ENCODE measurements around the gene RAD17. TPM values are rescaled to one million over a fixed set of nuclear protein-coding genes. Genes with fewer than 3 reads are reported as not detected.
"Not testable (repeated sequence)": the region's sequence is repeated elsewhere in the genome, so short reads cannot be mapped to it uniquely, and the experiment has no call there.

The RAD17 gene
- polyA plus RNA-seq, 4 donors, result 12.6 to 26.5 (median 15.0) TPM

DNA sequence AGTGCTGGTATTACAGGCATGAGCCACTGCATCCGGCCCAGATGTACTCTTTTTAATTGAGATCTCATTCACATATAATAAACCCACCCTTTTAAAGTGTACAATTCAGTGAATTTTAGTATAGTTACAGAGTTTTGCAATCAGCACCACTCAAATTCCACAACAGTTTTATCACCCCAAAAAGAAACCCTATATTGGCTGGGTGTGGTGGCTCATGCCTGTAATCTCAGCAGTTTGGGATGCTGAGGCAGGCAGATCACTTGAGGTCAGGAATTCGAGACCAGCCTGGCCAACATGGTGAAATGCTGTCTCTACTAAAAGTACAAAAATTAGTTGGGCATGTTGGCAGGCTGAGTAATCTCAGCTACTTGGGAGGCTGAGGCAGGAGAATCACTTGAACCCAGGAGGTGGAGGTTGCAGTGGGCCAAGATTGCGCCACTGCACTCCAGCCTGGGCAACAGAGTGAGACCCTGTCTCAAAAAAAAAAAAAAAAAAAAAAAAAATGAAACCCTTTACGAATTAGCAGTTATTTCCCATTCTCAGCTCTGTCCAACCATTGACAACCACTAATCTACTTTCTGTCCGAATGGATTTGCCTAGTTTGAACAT, 65.8 kb downstream of the RAD17 start:
- 91 to 94% (median 92%) methylated on average over 3 to 5 of the region's 5 CpGs for WGBS, 3 donors
- H3K36me3 ChIP-seq (ENCODE audit: control insufficient read depth in 3 of 3, insufficient read depth in 2 of 3, low read depth in 1 of 3, low read length in 3 of 3), result peaks cover 0 to 61% (median 2%) of the 10 kb centered on the region in 3 donors
- H3K27me3 ChIP-seq (ENCODE audit: control insufficient read depth in 3 of 3, insufficient read depth in 3 of 3, low read length in 3 of 3); DNase-seq; H3K9me3 ChIP-seq (ENCODE audit: control insufficient read depth in 2 of 2, insufficient read depth in 1 of 2, low read depth in 1 of 2, low read length in 1 of 2); H3K4me1 ChIP-seq (ENCODE audit: control insufficient read depth in 3 of 3, insufficient read depth in 2 of 3, low read depth in 1 of 3, low read length in 2 of 3); FAIRE-seq; H3K4me3 ChIP-seq (ENCODE audit: low read depth in 1 of 3, low read length in 3 of 3); H3K27ac ChIP-seq (ENCODE audit: low read depth in 1 of 3, low read length in 2 of 3): not testable (repeated sequence)

- H3K9me3 ChIP-seq (ENCODE audit: control insufficient read depth in 2 of 2, insufficient read depth in 1 of 2, low read depth in 1 of 2, low read length in 1 of 2), result no peaks in the 10 kb centered on the region
- H3K4me3 ChIP-seq (ENCODE audit: low read depth in 1 of 3, low read length in 3 of 3), result no peak overlapping the region
- DNase-seq (peak; percentile 89 to 92), FAIRE-seq (no peak)
- 32 to 72% (median 57%) methylated on average over 7 of the region's 7 CpGs for WGBS, 3 donors
- no peaks in the 10 kb centered on the region for H3K27me3 ChIP-seq (ENCODE audit: control insufficient read depth in 3 of 3, insufficient read depth in 3 of 3, low read length in 3 of 3)
- H3K4me1 ChIP-seq (ENCODE audit: control insufficient read depth in 3 of 3, insufficient read depth in 2 of 3, low read depth in 1 of 3, low read length in 2 of 3), result peaks cover 0 to 26% (median 0%) of the 10 kb centered on the region in 3 donors
- H3K36me3 ChIP-seq (ENCODE audit: control insufficient read depth in 3 of 3, insufficient read depth in 2 of 3, low read depth in 1 of 3, low read length in 3 of 3), result peaks cover 0 to 26% (median 0%) of the 10 kb centered on the region in 3 donors
- H3K27ac ChIP-seq (ENCODE audit: low read depth in 1 of 3, low read length in 2 of 3), result peak overlapping the region; percentile 24 to 78 (median 45)
These were observed 74.6 kb downstream of the RAD17 start for GRCh38 chr5:69444127-69444754.

- DNase-seq (peak in 1 of 2 donors; percentile 19), FAIRE-seq (no peak)
- H3K4me1 ChIP-seq (ENCODE audit: control insufficient read depth in 3 of 3, insufficient read depth in 2 of 3, low read depth in 1 of 3, low read length in 2 of 3), result peaks cover 0 to 52% (median 4%) of the 10 kb centered on the region in 3 donors
- no peak overlapping the region for H3K27ac ChIP-seq (ENCODE audit: low read depth in 1 of 3, low read length in 2 of 3)
- H3K36me3 ChIP-seq (ENCODE audit: control insufficient read depth in 3 of 3, insufficient read depth in 2 of 3, low read depth in 1 of 3, low read length in 3 of 3), result no peaks in the 10 kb centered on the region
- 88 to 94% (median 92%) methylated on average over 8 of the region's 8 CpGs for WGBS, 3 donors
- H3K27me3 ChIP-seq (ENCODE audit: control insufficient read depth in 3 of 3, insufficient read depth in 3 of 3, low read length in 3 of 3), result no peaks in the 10 kb centered on the region
- peaks cover 0 to 3% of the 10 kb centered on the region in 2 donors for H3K9me3 ChIP-seq (ENCODE audit: control insufficient read depth in 2 of 2, insufficient read depth in 1 of 2, low read depth in 1 of 2, low read length in 1 of 2)
- H3K4me3 ChIP-seq (ENCODE audit: low read depth in 1 of 3, low read length in 3 of 3), result no peak overlapping the region
These were observed 79.9 kb downstream of the RAD17 start for GRCh38 chr5:69449511-69449910.

GRCh38 chr5:69450116-69450515, 80.5 kb downstream of the RAD17 start:
- 83 to 89% (median 86%) methylated on average over 1 of the region's 1 CpG for WGBS, 3 donors
- peak overlapping the region in 2 of 3 donors; percentile 55 to 99 for H3K27ac ChIP-seq (ENCODE audit: low read depth in 1 of 3, low read length in 2 of 3)

DNA sequence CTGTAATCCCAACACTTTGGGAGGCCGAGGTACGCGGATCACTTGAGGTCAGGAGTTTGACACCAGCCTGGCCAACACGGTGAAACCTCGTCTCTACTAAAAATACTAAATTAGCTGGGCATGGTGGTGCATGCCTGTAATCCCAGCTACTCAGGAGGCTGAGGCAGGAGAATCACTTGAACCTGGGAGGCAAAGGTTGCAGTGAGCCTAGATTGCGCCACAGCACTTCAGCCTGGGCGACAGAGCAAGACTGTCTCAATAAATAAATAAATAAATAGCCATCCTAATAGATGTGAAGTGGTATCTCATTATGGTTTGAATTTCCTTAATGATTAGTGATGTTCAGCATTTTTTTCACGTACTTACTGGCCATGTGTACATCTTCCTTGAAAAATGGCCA, 80.9 kb downstream of the RAD17 start:
- H3K4me3 ChIP-seq (ENCODE audit: low read depth in 1 of 3, low read length in 3 of 3); FAIRE-seq; H3K36me3 ChIP-seq (ENCODE audit: control insufficient read depth in 3 of 3, insufficient read depth in 2 of 3, low read depth in 1 of 3, low read length in 3 of 3); H3K27me3 ChIP-seq (ENCODE audit: control insufficient read depth in 3 of 3, insufficient read depth in 3 of 3, low read length in 3 of 3); H3K9me3 ChIP-seq (ENCODE audit: control insufficient read depth in 2 of 2, insufficient read depth in 1 of 2, low read depth in 1 of 2, low read length in 1 of 2): not testable (repeated sequence)
- peak overlapping the region in 2 of 3 donors; percentile 55 to 99 for H3K27ac ChIP-seq (ENCODE audit: low read depth in 1 of 3, low read length in 2 of 3)
- DNase-seq, result peak in 1 of 2 donors; percentile 53
- H3K4me1 ChIP-seq (ENCODE audit: control insufficient read depth in 3 of 3, insufficient read depth in 2 of 3, low read depth in 1 of 3, low read length in 2 of 3), result peaks cover 0 to 50% (median 4%) of the 10 kb centered on the region in 3 donors
- 78 to 90% (median 81%) methylated on average over 8 of the region's 8 CpGs for WGBS, 3 donors

More at GRCh38 chr5:69450116-69450515, 80.5 kb downstream of the RAD17 start:
- Histone ChIP-seq H3K4me3 (ENCODE audit: low read depth in 1 of 3, low read length in 3 of 3) (no peak overlapping the region), H3K4me1 (ENCODE audit: control insufficient read depth in 3 of 3, insufficient read depth in 2 of 3, low read depth in 1 of 3, low read length in 2 of 3) (peaks cover 0 to 50% (median 4%) of the 10 kb centered on the region in 3 donors), H3K27me3 (ENCODE audit: control insufficient read depth in 3 of 3, insufficient read depth in 3 of 3, low read length in 3 of 3) (no peaks in the 10 kb centered on the region), H3K9me3 (ENCODE audit: control insufficient read depth in 2 of 2, insufficient read depth in 1 of 2, low read depth in 1 of 2, low read length in 1 of 2) (peaks cover 0 to 3% of the 10 kb centered on the region in 2 donors), H3K36me3 (ENCODE audit: control insufficient read depth in 3 of 3, insufficient read depth in 2 of 3, low read depth in 1 of 3, low read length in 3 of 3) (no peaks in the 10 kb centered on the region)
- DNase-seq, result no peak
- FAIRE-seq, result no peak

GRCh38 chr5:69451941-69452647, 82.5 kb downstream of the RAD17 start:
- Histone ChIP-seq H3K27ac (ENCODE audit: low read depth in 1 of 3, low read length in 2 of 3) (peak overlapping the region; percentile 71 to 99 (median 78)), H3K27me3 (ENCODE audit: control insufficient read depth in 3 of 3, insufficient read depth in 3 of 3, low read length in 3 of 3) (no peaks in the 10 kb centered on the region), H3K4me1 (ENCODE audit: control insufficient read depth in 3 of 3, insufficient read depth in 2 of 3, low read depth in 1 of 3, low read length in 2 of 3) (peaks cover 0 to 44% (median 4%) of the 10 kb centered on the region in 3 donors), H3K4me3 (ENCODE audit: low read depth in 1 of 3, low read length in 3 of 3) (peak overlapping the region in 1 of 3 donors; percentile 22), H3K9me3 (ENCODE audit: control insufficient read depth in 2 of 2, insufficient read depth in 1 of 2, low read depth in 1 of 2, low read length in 1 of 2) (peaks cover 0 to 3% of the 10 kb centered on the region in 2 donors), H3K36me3 (ENCODE audit: control insufficient read depth in 3 of 3, insufficient read depth in 2 of 3, low read depth in 1 of 3, low read length in 3 of 3) (no peaks in the 10 kb centered on the region)
- 10 to 44% (median 31%) methylated on average over 4 of the region's 4 CpGs for WGBS, 3 donors
- FAIRE-seq (peak; percentile 15), DNase-seq (peak; percentile 92 to 93)

GRCh38 chr5:69453487-69453886, 83.9 kb downstream of the RAD17 start:
- H3K36me3 ChIP-seq (ENCODE audit: control insufficient read depth in 3 of 3, insufficient read depth in 2 of 3, low read depth in 1 of 3, low read length in 3 of 3); DNase-seq; FAIRE-seq; H3K27me3 ChIP-seq (ENCODE audit: control insufficient read depth in 3 of 3, insufficient read depth in 3 of 3, low read length in 3 of 3); H3K9me3 ChIP-seq (ENCODE audit: control insufficient read depth in 2 of 2, insufficient read depth in 1 of 2, low read depth in 1 of 2, low read length in 1 of 2); H3K4me3 ChIP-seq (ENCODE audit: low read depth in 1 of 3, low read length in 3 of 3): not testable (repeated sequence)
- Histone ChIP-seq H3K4me1 (ENCODE audit: control insufficient read depth in 3 of 3, insufficient read depth in 2 of 3, low read depth in 1 of 3, low read length in 2 of 3) (peaks cover 0 to 44% (median 4%) of the 10 kb centered on the region in 3 donors), H3K27ac (ENCODE audit: low read depth in 1 of 3, low read length in 2 of 3) (peak overlapping the region; percentile 58 to 99 (median 64))
- WGBS, 3 donors, result 36 to 73% (median 53%) methylated on average over 3 of the region's 3 CpGs

- Histone ChIP-seq H3K9me3 (ENCODE audit: control insufficient read depth in 2 of 2, insufficient read depth in 1 of 2, low read depth in 1 of 2, low read length in 1 of 2) (peaks cover 0 to 3% of the 10 kb centered on the region in 2 donors), H3K27ac (ENCODE audit: low read depth in 1 of 3, low read length in 2 of 3) (peak overlapping the region; percentile 91 to 99 (median 91)), H3K4me3 (ENCODE audit: low read depth in 1 of 3, low read length in 3 of 3) (peak overlapping the region in 1 of 3 donors; percentile 41), H3K4me1 (ENCODE audit: control insufficient read depth in 3 of 3, insufficient read depth in 2 of 3, low read depth in 1 of 3, low read length in 2 of 3) (peaks cover 0 to 40% (median 4%) of the 10 kb centered on the region in 3 donors), H3K36me3 (ENCODE audit: control insufficient read depth in 3 of 3, insufficient read depth in 2 of 3, low read depth in 1 of 3, low read length in 3 of 3) (no peaks in the 10 kb centered on the region), H3K27me3 (ENCODE audit: control insufficient read depth in 3 of 3, insufficient read depth in 3 of 3, low read length in 3 of 3) (no peaks in the 10 kb centered on the region)
- DNase-seq (peak; percentile 87 to 91), FAIRE-seq (no peak)
- 15 to 50% (median 25%) methylated on average over 8 of the region's 8 CpGs for WGBS, 3 donors
These were observed 85.0 kb downstream of the RAD17 start for GRCh38 chr5:69454460-69455249.
